Parathyroid adenoma (tissue), 2 donors: ENCODE measurements around the gene UCN2.

Experiments used
- H2AFZ ChIP-seq: fragments of 300-600 bp; sonication (generic); one replicate; pipeline ENCODE4 v1.7.0; 2017; ENCODE audit warnings: antibody characterized with exemption, mild to moderate bottlenecking
- H3K27ac ChIP-seq: fragments of 300-600 bp; sonication (generic); one replicate; pipeline ENCODE4 v1.7.0; 2017
- H3K27me3 ChIP-seq: fragments of 300-600 bp; sonication (generic); one replicate; pipeline ENCODE4 v1.7.0; 2017; ENCODE audit warnings: low read length; ENCODE audit not compliant: control insufficient read depth, insufficient read depth
- H3K36me3 ChIP-seq: fragments of 300-600 bp; sonication (generic); one replicate; pipeline ENCODE4 v1.7.0; 2017; ENCODE audit warnings: low read length; ENCODE audit not compliant: control insufficient read depth, insufficient read depth
- H3K4me1 ChIP-seq: fragments of 300-600 bp; sonication (generic); one replicate; pipeline ENCODE4 v1.7.0; 2017; ENCODE audit warnings: control low read depth
- H3K4me2 ChIP-seq: fragments of 300-600 bp; sonication (generic); one replicate; pipeline ENCODE4 v1.7.0; 2017; ENCODE audit warnings: low read length
- H3K4me3 ChIP-seq: fragments of 300-600 bp; sonication (generic); one replicate; pipeline ENCODE4 v1.7.0; 2017; ENCODE audit warnings: low read depth, low read length
- H3K79me2 ChIP-seq: fragments of 300-600 bp; sonication (generic); one replicate; pipeline ENCODE4 v1.7.0; 2017; ENCODE audit warnings: control low read depth
- H3K9ac ChIP-seq: fragments of 300-600 bp; sonication (generic); one replicate; pipeline ENCODE4 v1.7.0; 2017; ENCODE audit warnings: mild to moderate bottlenecking
- H3K9me3 ChIP-seq: fragments of 300-600 bp; sonication (generic); one replicate; pipeline ENCODE4 v1.7.0; 2017; ENCODE audit warnings: low read length; ENCODE audit not compliant: control insufficient read depth
- CTCF ChIP-seq: fragments of 300-600 bp; sonication (generic); IDR thresholded peaks from one replicate; pipeline ENCODE4 v1.7.0; 2017; ENCODE audit warnings: antibody characterized with exemption, mild to moderate bottlenecking
- donor health status: primary hyperparathyroidism.

Gene UCN2

GRCh38 chr3:48585411-48585810, 21.8 kb upstream of the UCN2 start:
- no peak overlapping the region for H3K4me2 ChIP-seq
- H3K9ac ChIP-seq: no peak overlapping the region
- TF ChIP-seq CTCF: no peak
- H3K4me3 ChIP-seq: no peak overlapping the region
- H3K36me3 ChIP-seq: no peaks in the 10 kb centered on the region
- H3K27ac ChIP-seq: no peak overlapping the region
- no peaks in the 10 kb centered on the region for H3K9me3 ChIP-seq
- H2AFZ ChIP-seq: no peak overlapping the region
- H3K79me2 ChIP-seq: no peaks in the 10 kb centered on the region
- H3K4me1 ChIP-seq: no peaks in the 10 kb centered on the region
- no peaks in the 10 kb centered on the region for H3K27me3 ChIP-seq

- Histone ChIP-seq H3K9me3 (no peaks in the 10 kb centered on the region), H3K4me3 (no peak overlapping the region), H2AFZ (no peak overlapping the region), H3K27me3 (no peaks in the 10 kb centered on the region), H3K4me2 (no peak overlapping the region), H3K9ac (no peak overlapping the region), H3K79me2 (no peaks in the 10 kb centered on the region), H3K4me1 (no peaks in the 10 kb centered on the region), H3K27ac (no peak overlapping the region), H3K36me3 (no peaks in the 10 kb centered on the region)
- no peak for TF ChIP-seq CTCF
Measured at GRCh38 chr3:48584836-48585235, 21.3 kb upstream of the UCN2 start.

GRCh38 chr3:48581621-48582481, 18.3 kb upstream of the UCN2 start:
- H3K36me3 ChIP-seq: no peaks in the 10 kb centered on the region
- TF ChIP-seq CTCF: no peak
- no peak overlapping the region for H3K4me2 ChIP-seq
- H3K79me2 ChIP-seq: no peaks in the 10 kb centered on the region
- no peak overlapping the region for H3K4me3 ChIP-seq
- no peaks in the 10 kb centered on the region for H3K4me1 ChIP-seq
- H2AFZ ChIP-seq: no peak overlapping the region
- no peaks in the 10 kb centered on the region for H3K9me3 ChIP-seq
- H3K9ac ChIP-seq: no peak overlapping the region
- H3K27ac ChIP-seq: no peak overlapping the region
- H3K27me3 ChIP-seq: no peaks in the 10 kb centered on the region

GRCh38 chr3:48576647-48577046, 13.1 kb upstream of the UCN2 start:
- TF ChIP-seq CTCF: no peak
- Histone ChIP-seq H3K36me3 (no peaks in the 10 kb centered on the region), H3K79me2 (no peaks in the 10 kb centered on the region), H3K27me3 (no peaks in the 10 kb centered on the region), H3K9me3 (no peaks in the 10 kb centered on the region), H3K4me3 (no peak overlapping the region), H3K9ac (no peak overlapping the region), H3K27ac (no peak overlapping the region), H2AFZ (no peak overlapping the region), H3K4me2 (no peak overlapping the region), H3K4me1 (no peaks in the 10 kb centered on the region)

- Histone ChIP-seq H2AFZ (no peak overlapping the region), H3K4me1 (no peaks in the 10 kb centered on the region), H3K9me3 (no peaks in the 10 kb centered on the region), H3K4me3 (no peak overlapping the region), H3K27ac (no peak overlapping the region), H3K27me3 (no peaks in the 10 kb centered on the region), H3K79me2 (no peaks in the 10 kb centered on the region), H3K36me3 (no peaks in the 10 kb centered on the region), H3K4me2 (no peak overlapping the region), H3K9ac (no peak overlapping the region)
- no peak for TF ChIP-seq CTCF
Measured at GRCh38 chr3:48575366-48575765, 11.8 kb upstream of the UCN2 start.
